Keratinocyte (primary cell): Measurements from ENCODE around the gene ADPRS. TPM values are rescaled to one million over a fixed set of nuclear protein-coding genes. Genes with fewer than 3 reads are reported as not detected.
A peak's percentile ranks its signal among the peaks of the same experiment; 100 is the strongest.

Experiments used
- DNase-seq: peaks from one replicate; pipeline ENCODE4 v3.0.0-alpha.2; 2011; ENCODE audit warnings: low read depth, missing footprints, low spot score
- FAIRE-seq: peaks from 2 replicates; lab custom pipeline; 2011; peaks lifted over from hg19 to GRCh38; lab: Jason Lieb, UNC
- H2AFZ ChIP-seq: 2 replicates; pipeline ENCODE4 v1.6.0; 2012; ENCODE audit warnings: low read length, control low read depth, inconsistent platforms; ENCODE audit not compliant: control insufficient read depth
- H3K27ac ChIP-seq: 2 replicates; pipeline ENCODE4 v1.5.1; 2011; ENCODE audit warnings: low read length; ENCODE audit not compliant: control insufficient read depth, insufficient read depth
- H3K27me3 ChIP-seq: 3 replicates; pipeline ENCODE4 v1.6.0; 2011; ENCODE audit warnings: low read length; ENCODE audit not compliant: control insufficient read depth, insufficient read depth; ENCODE audit errors: extremely low read depth
- H3K36me3 ChIP-seq, 2 experiments: 2 replicates in 1 of 2; 3 replicates in 1 of 2; pipeline ENCODE4 v1.5.1; 2011; ENCODE audit warnings: low read length in 2 of 2, mild to moderate bottlenecking in 1 of 2; ENCODE audit not compliant: control insufficient read depth in 2 of 2, insufficient read depth in 2 of 2; ENCODE audit errors: extremely low read depth in 1 of 2
- H3K4me1 ChIP-seq: 3 replicates; pipeline ENCODE4 v1.5.1; 2011; ENCODE audit warnings: low read length; ENCODE audit not compliant: control insufficient read depth, insufficient read depth; ENCODE audit errors: extremely low read depth
- H3K4me2 ChIP-seq: 3 replicates; pipeline ENCODE4 v1.6.0; 2011; ENCODE audit warnings: low read depth, low read length; ENCODE audit not compliant: control insufficient read depth, insufficient read depth; ENCODE audit errors: extremely low read depth
- H3K4me3 ChIP-seq, 3 experiments: fragments of 200-600 bp in 1 of 3; sonication (generic) in 1 of 3; 2 replicates in 2 of 3; 3 replicates in 1 of 3; pipeline ENCODE4 v1.5.1; 2011 to 2016; ENCODE audit warnings: low read length in 3 of 3, mild to moderate bottlenecking in 3 of 3, control low read depth in 2 of 3, inconsistent platforms in 1 of 3, low read depth in 1 of 3, mixed read lengths in 1 of 3, mixed run types in 1 of 3, moderate library complexity in 1 of 3; ENCODE audit not compliant: control insufficient read depth in 2 of 3, insufficient read depth in 2 of 3; ENCODE audit errors: extremely low read depth in 1 of 3
- H3K79me2 ChIP-seq: 2 replicates; pipeline ENCODE4 v1.6.0; 2012; ENCODE audit warnings: low read length; ENCODE audit not compliant: control insufficient read depth, insufficient read depth
- H3K9ac ChIP-seq: 3 replicates; pipeline ENCODE4 v1.6.0; 2011; ENCODE audit warnings: low read length; ENCODE audit not compliant: control insufficient read depth, insufficient read depth; ENCODE audit errors: extremely low read depth
- H3K9me1 ChIP-seq: 3 replicates; pipeline ENCODE4 v1.6.0; 2011; ENCODE audit warnings: low read length; ENCODE audit not compliant: control insufficient read depth, insufficient read depth; ENCODE audit errors: extremely low read depth
- H3K9me3 ChIP-seq: 2 replicates; pipeline ENCODE4 v1.5.1; 2012; ENCODE audit warnings: low read depth, low read length; ENCODE audit not compliant: control insufficient read depth
- H4K20me1 ChIP-seq: 3 replicates; pipeline ENCODE4 v1.6.0; 2011; ENCODE audit warnings: low read length; ENCODE audit not compliant: control insufficient read depth, insufficient read depth; ENCODE audit errors: extremely low read depth
- CTCF ChIP-seq, 3 experiments: IDR thresholded peaks in 1 of 3; conservative IDR thresholded peaks in 1 of 3; optimal IDR thresholded peaks in 1 of 3; 2 replicates in 2 of 3; 3 replicates in 1 of 3; pipeline versions ENCODE3 to v1.5.1; 2011; ENCODE audit warnings: low read length in 3 of 3, mild to moderate bottlenecking in 3 of 3, moderate library complexity in 2 of 3, control low read depth in 1 of 3, inconsistent platforms in 1 of 3; ENCODE audit not compliant: insufficient read depth in 2 of 3; ENCODE audit errors: extremely low read depth in 1 of 3
- EZH2 ChIP-seq: IDR thresholded peaks from one replicate; pipeline ENCODE4 v1.6.1; 2012; ENCODE audit warnings: inconsistent platforms, mild to moderate bottlenecking, low read length, moderate library complexity
- dilution Hi-C: fragments of 300-500 bp; cut with MboI; formaldehyde crosslinking; loops from one replicate; pipeline ENCODE4 v1.7.0; 2020; ENCODE audit warnings: low sequenced_read_pairs; ENCODE audit not compliant: extremely low pct_ligation_motif_present
- polyA plus RNA-seq, 5 experiments: library from polyadenylated mRNA; depleted of rRNA in 3 of 5; stranded (reverse) in 3 of 5; stranded (forward) in 1 of 5; unstranded in 1 of 5; fragments of >200 nt; gene quantifications; 1 replicate in 1 of 5; 2 replicates in 3 of 5; 3 replicates in 1 of 5; pipeline versions ENCODE4 v1.2.1 to v1.2.3, GENCODE V29; 2011 to 2012; ENCODE audit warnings: missing spikeins in 2 of 5, low read depth in 1 of 5, low replicate concordance in 1 of 5

The ADPRS gene
- polyA plus RNA-seq, 1 donor (not counting 4 experiments of a cell fraction or from before 2014, with no cell fraction given) = 33.1 TPM

DNA sequence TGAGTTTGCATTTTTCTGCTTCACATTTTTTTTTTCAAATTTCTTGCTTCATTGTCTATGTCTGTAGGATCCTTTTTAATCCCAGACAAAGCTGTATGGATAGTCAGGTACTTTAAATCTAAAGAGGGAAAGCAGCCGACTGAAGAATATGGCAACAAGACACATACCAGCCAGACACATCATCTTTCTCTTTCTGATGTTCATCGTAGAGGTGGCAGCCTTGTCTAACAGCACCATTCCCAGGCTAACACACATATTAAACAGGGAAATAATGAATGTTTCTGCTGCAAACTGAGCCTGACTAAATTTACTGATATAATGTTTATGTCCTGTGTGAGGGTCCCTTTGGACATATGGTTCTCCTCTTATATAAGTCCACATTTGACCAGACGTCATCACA lies 8.5 kb upstream of the ADPRS start:
- Histone ChIP-seq H4K20me1 (no peaks in the 10 kb centered on the region), H2AFZ (no peak overlapping the region), H3K79me2 (no peaks in the 10 kb centered on the region), H3K4me2 (peak overlapping the region; percentile 44), H3K36me3 (no peaks in the 10 kb centered on the region), H3K9me3 (no peaks in the 10 kb centered on the region), H3K4me1 (peaks cover 28% of the 10 kb centered on the region), H3K27ac (no peak overlapping the region), H3K9ac (no peak overlapping the region), H3K9me1 (no peaks in the 10 kb centered on the region), H3K27me3 (no peaks in the 10 kb centered on the region), H3K4me3 (no peak overlapping the region)
- dilution Hi-C loops = no loop called here
- DNase-seq (no peak), FAIRE-seq (no peak)
- TF ChIP-seq CTCF (optimal IDR thresholded peaks at IDR 0.05 in 1 of 3, IDR thresholded peaks at IDR 0.05 in 1 of 3, conservative IDR thresholded peaks at IDR 0.05 in 1 of 3; ENCODE audit: extremely low read depth in 1 of 3, insufficient read depth in 2 of 3, low read length in 3 of 3) (no peak), EZH2 (no peak)

GRCh38 chr1:36080801-36081200 lies 7.9 kb upstream of the ADPRS start:
- peak; percentile 52 for FAIRE-seq
- H3K9me3 ChIP-seq = no peaks in the 10 kb centered on the region
- H3K9me1 ChIP-seq = no peaks in the 10 kb centered on the region
- dilution Hi-C loops = no loop called here
- H3K36me3 ChIP-seq = no peaks in the 10 kb centered on the region
- H3K27ac ChIP-seq = no peak overlapping the region
- H3K4me3 ChIP-seq = no peak overlapping the region
- peak; percentile 44 for DNase-seq
- no peak overlapping the region for H2AFZ ChIP-seq
- peak overlapping the region; percentile 44 for H3K4me2 ChIP-seq
- H4K20me1 ChIP-seq = no peaks in the 10 kb centered on the region
- H3K4me1 ChIP-seq = peaks cover 28% of the 10 kb centered on the region
- no peaks in the 10 kb centered on the region for H3K79me2 ChIP-seq
- H3K27me3 ChIP-seq = no peaks in the 10 kb centered on the region
- no peak for TF ChIP-seq EZH2
- no peak for TF ChIP-seq CTCF (optimal IDR thresholded peaks at IDR 0.05 in 1 of 3, IDR thresholded peaks at IDR 0.05 in 1 of 3, conservative IDR thresholded peaks at IDR 0.05 in 1 of 3; ENCODE audit: extremely low read depth in 1 of 3, insufficient read depth in 2 of 3, low read length in 3 of 3)
- no peak overlapping the region for H3K9ac ChIP-seq
